Astrocyte of the cerebellum (primary cell): Measurements from ENCODE around the gene GMPR2.

Source experiments
- DNase-seq: peaks from one replicate; pipeline ENCODE4 v3.0.0-alpha.2; 2011; ENCODE audit warnings: low read depth
- H3K4me3 ChIP-seq: 2 replicates; pipeline ENCODE4 v1.5.1; 2011; ENCODE audit warnings: mild to moderate bottlenecking, low read depth, low read length, moderate library complexity
- CTCF ChIP-seq: IDR thresholded peaks from 2 replicates; pipeline ENCODE4 v1.5.1; 2012; ENCODE audit warnings: low read length, low read depth, moderate library complexity, mild to moderate bottlenecking; ENCODE audit errors: missing control alignments
- in situ Hi-C: cut with HindIII; loops from 2 replicates; pipeline ENCODE4 v1.10.0; 2017; ENCODE audit warnings: low sequenced_read_pairs

Gene GMPR2

GRCh38 chr14:24271834-24272263 lies 39.1 kb downstream of the GMPR2 start:
- no peak for TF ChIP-seq CTCF
- in situ Hi-C loops = no loop called here
- H3K4me3 ChIP-seq = peak overlapping the region; percentile 91
- DNase-seq = no peak

GRCh38 chr14:24272467-24272866 lies 39.7 kb downstream of the GMPR2 start:
- no peak overlapping the region for H3K4me3 ChIP-seq
- in situ Hi-C loops = no loop called here
- no peak for TF ChIP-seq CTCF
- DNase-seq = no peak

- TF ChIP-seq CTCF = peak; percentile 4
- in situ Hi-C loops = no loop called here
- H3K4me3 ChIP-seq = no peak overlapping the region
- DNase-seq = no peak
These were observed 40.8 kb downstream of the GMPR2 start for GRCh38 chr14:24273422-24273998.

GRCh38 chr14:24274101-24274543 lies 41.4 kb downstream of the GMPR2 start:
- TF ChIP-seq CTCF = no peak
- H3K4me3 ChIP-seq = no peak overlapping the region
- in situ Hi-C loops = no loop called here
- DNase-seq = no peak

DNA sequence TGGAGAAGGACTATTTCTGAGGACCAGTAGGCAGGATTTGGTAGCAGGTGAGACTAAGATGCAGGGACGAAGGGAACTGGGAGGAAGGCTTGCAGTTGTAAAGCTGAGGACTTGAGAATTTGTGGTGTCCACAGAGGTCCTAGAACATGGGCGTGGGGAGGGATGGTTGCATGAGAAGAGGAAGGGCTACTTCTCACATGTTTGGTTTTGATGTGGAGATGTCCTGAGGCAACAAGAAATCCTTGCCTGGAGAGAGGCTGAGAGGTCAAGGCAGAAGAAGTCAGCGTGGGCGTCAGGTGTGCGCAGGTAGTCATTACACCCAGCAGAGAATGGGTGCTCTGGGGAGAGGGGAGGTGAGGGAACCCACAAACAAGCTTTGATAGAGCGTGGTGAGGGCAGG lies 44.3 kb downstream of the GMPR2 start:
- in situ Hi-C loops = no loop called here
- H3K4me3 ChIP-seq = no peak overlapping the region
- no peak for DNase-seq
- no peak for TF ChIP-seq CTCF

DNA sequence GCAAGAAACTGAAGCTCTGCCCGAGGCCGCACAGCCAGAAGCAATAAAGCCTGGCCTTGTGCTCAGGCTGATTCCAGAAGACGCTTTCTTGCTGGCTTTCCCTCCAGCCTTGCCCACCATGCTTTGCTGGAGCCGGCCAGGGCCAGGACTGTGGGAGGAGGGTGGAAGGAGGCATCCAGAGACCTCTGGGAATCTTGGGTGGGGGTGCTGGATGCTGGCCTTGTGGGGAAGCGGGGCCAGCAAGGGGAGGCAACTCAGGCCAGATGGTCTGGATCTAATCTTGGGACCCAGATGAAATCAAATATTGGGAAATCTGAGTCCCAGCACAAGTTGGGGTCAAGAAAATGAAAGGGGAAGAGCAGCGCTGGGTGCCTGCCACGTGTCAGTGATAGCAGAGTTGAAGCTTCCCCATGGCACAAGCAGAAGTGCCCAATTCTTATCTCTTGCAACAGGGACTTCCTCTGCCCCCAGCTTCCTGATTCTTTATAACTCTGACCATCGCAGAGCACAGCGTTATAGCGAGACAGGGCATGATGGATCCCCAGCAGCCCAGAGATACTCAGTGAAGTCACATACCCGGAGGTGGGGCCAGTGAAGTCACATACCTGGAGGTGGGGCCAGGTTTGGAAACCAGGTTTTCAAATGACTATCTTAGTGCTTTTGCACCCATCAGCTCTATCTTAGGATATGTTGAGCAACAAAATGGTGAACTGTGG lies 45.0 kb downstream of the GMPR2 start:
- H3K4me3 ChIP-seq = no peak overlapping the region
- no peak for DNase-seq
- no peak for TF ChIP-seq CTCF
- in situ Hi-C loops = no loop called here
